GM19099 (cell line): ENCODE measurements around the gene SSTR4.

Source experiments
- POLR2A ChIP-seq: IDR thresholded peaks from 3 replicates; pipeline ENCODE4 v1.6.1; 2011; ENCODE audit warnings: low read depth; ENCODE audit not compliant: insufficient read length; ENCODE audit errors: extremely low read depth

SSTR4 gene

GRCh38 chr20:23032056-23032749 is 2.9 kb upstream of the SSTR4 start:
- no peak for TF ChIP-seq POLR2A

GRCh38 chr20:23032750-23033078 is 2.4 kb upstream of the SSTR4 start:
- no peak for TF ChIP-seq POLR2A

GRCh38 chr20:23033918-23034317 is 1.2 kb upstream of the SSTR4 start:
- no peak for TF ChIP-seq POLR2A

GRCh38 chr20:23035731-23036130 is 619 bp downstream of the SSTR4 start:
- no peak for TF ChIP-seq POLR2A

GRCh38 chr20:23036371-23036770 is 1.3 kb downstream of the SSTR4 start:
- TF ChIP-seq POLR2A: no peak

GRCh38 chr20:23037017-23037481 is 1.9 kb downstream of the SSTR4 start:
- no peak for TF ChIP-seq POLR2A

GRCh38 chr20:23039136-23039875 is 4.2 kb downstream of the SSTR4 start:
- TF ChIP-seq POLR2A: no peak

GRCh38 chr20:23039885-23040508 is 4.9 kb downstream of the SSTR4 start:
- no peak for TF ChIP-seq POLR2A

GRCh38 chr20:23042270-23042669 is 7.2 kb downstream of the SSTR4 start:
- TF ChIP-seq POLR2A: no peak

GRCh38 chr20:23043376-23043775 is 8.3 kb downstream of the SSTR4 start:
- no peak for TF ChIP-seq POLR2A

GRCh38 chr20:23046431-23046830 is 11.3 kb downstream of the SSTR4 start:
- TF ChIP-seq POLR2A: no peak

GRCh38 chr20:23047001-23047737 is 12.1 kb downstream of the SSTR4 start:
- TF ChIP-seq POLR2A: no peak

GRCh38 chr20:23047738-23048214 is 12.7 kb downstream of the SSTR4 start:
- TF ChIP-seq POLR2A: no peak

GRCh38 chr20:23048283-23049200 is 13.4 kb downstream of the SSTR4 start:
- TF ChIP-seq POLR2A: no peak
